K562 (cell line): Measurements from ENCODE around the gene FOXRED2. TPM values are rescaled to one million over a fixed set of nuclear protein-coding genes. Genes with fewer than 3 reads are reported as not detected.

Source experiments
- ATAC-seq: fragments of 200-7000 bp; cut with Tn5 transposase; 3 replicates; pipeline ENCODE4 v1.9.1; 2020; ENCODE audit warnings: moderate library complexity
- BruUV-seq: library from RNA; stranded (reverse); fragments of 400-500 nt; replicated peaks from 2 replicates; lab custom pipeline; 2021; lab: Mats Ljungman, UMichigan
- CTCF ChIA-PET: fragments of 300-600 bp; formaldehyde crosslinking; extraction: SDS; loops from one replicate; lab custom pipeline; 2021; ENCODE audit warnings: low intra/inter-chr PET ratio; lab: Yijun Ruan, JAX
- POLR2A ChIA-PET: fragments of 300-600, 350-650 bp; sonication (Branson Sonifier 250); formaldehyde crosslinking; extraction: SDS; loops from one replicate; lab custom pipeline; 2021; ENCODE audit warnings: antibody characterized with exemption, inconsistent platforms; lab: Yijun Ruan, JAX
- DNase-seq, 4 experiments: peaks; one replicate each; pipeline versions ENCODE4 v3.0.0 to v3.0.0-alpha.2; 2011 to 2018; ENCODE audit warnings: low spot score in 3 of 4, mixed read lengths in 3 of 4; ENCODE audit errors: extremely low read depth in 1 of 4
- FAIRE-seq: peaks from 2 replicates; lab custom pipeline; 2011; peaks lifted over from hg19 to GRCh38; lab: Jason Lieb, UNC
- H2AFZ ChIP-seq: 2 replicates; pipeline ENCODE4 v1.6.0; 2011; ENCODE audit warnings: low read depth, low read length, control low read depth, inconsistent platforms
- H3K27ac ChIP-seq: fragments of 200-600 bp; 3 replicates; pipeline ENCODE4 v1.8.0; 2011; ENCODE audit warnings: low read depth, mild to moderate bottlenecking, control low read depth, inconsistent platforms, low read length, moderate library complexity, mixed read lengths; ENCODE audit errors: extremely low read depth
- H3K27me3 ChIP-seq, 2 experiments: fragments of 300-600 bp in 1 of 2; 2 replicates in 1 of 2; 3 replicates in 1 of 2; pipeline versions ENCODE4 v1.6.0 to v1.8.0; 2011; ENCODE audit warnings: inconsistent platforms in 2 of 2, low read length in 2 of 2, mild to moderate bottlenecking in 1 of 2, mixed read lengths in 1 of 2, moderate library complexity in 1 of 2; ENCODE audit not compliant: control insufficient read depth in 2 of 2, insufficient read depth in 2 of 2
- H3K36me3 ChIP-seq: fragments of 300-600 bp; 3 replicates; pipeline ENCODE4 v1.8.0; 2011; ENCODE audit warnings: mild to moderate bottlenecking, low read length, inconsistent platforms; ENCODE audit not compliant: control insufficient read depth, insufficient read depth
- H3K4me1 ChIP-seq, 2 experiments: fragments of 200-600 bp in 1 of 2; replicated peaks in 1 of 2; 2 replicates in 1 of 2; 3 replicates in 1 of 2; pipeline versions ENCODE4 v1.5.1 to v1.8.0; 2011; ENCODE audit warnings: inconsistent platforms in 2 of 2, low read length in 2 of 2, mild to moderate bottlenecking in 1 of 2, mixed read lengths in 1 of 2, moderate library complexity in 1 of 2; ENCODE audit not compliant: control insufficient read depth in 2 of 2, insufficient read depth in 2 of 2
- H3K4me2 ChIP-seq: 2 replicates; pipeline ENCODE4 v1.6.1; 2011; ENCODE audit warnings: low read length, control low read depth, inconsistent platforms, mixed read lengths; ENCODE audit not compliant: insufficient read depth
- H3K4me3 ChIP-seq: fragments of 200-600 bp; sonication (generic), shearing (Covaris generic); 2 replicates; pipeline ENCODE4 v1.5.1; 2016; ENCODE audit warnings: control low read depth, inconsistent platforms
- H3K79me2 ChIP-seq: fragments of 200-600 bp; 3 replicates; pipeline ENCODE4 v1.8.0; 2011; ENCODE audit warnings: low read length, inconsistent platforms; ENCODE audit not compliant: control insufficient read depth, insufficient read depth
- H3K9ac ChIP-seq, 2 experiments: 2 replicates each; pipeline versions ENCODE4 v1.6.0 to v1.6.1; 2011; ENCODE audit warnings: low read depth in 2 of 2, low read length in 2 of 2, control low read depth in 1 of 2, inconsistent platforms in 1 of 2, mild to moderate bottlenecking in 1 of 2, mixed read lengths in 1 of 2; ENCODE audit not compliant: insufficient read depth in 1 of 2
- H3K9me1 ChIP-seq: one replicate; pipeline ENCODE4 v1.6.0; 2011; ENCODE audit warnings: inconsistent platforms, mild to moderate bottlenecking, low read length, moderate library complexity; ENCODE audit not compliant: control insufficient read depth, insufficient read depth
- H3K9me3 ChIP-seq: replicated peaks from 2 replicates; pipeline ENCODE4 v1.5.1; 2011; ENCODE audit warnings: low read depth, low read length, inconsistent platforms; ENCODE audit not compliant: control insufficient read depth, insufficient read depth
- H4K20me1 ChIP-seq: replicated peaks from 2 replicates; pipeline ENCODE4 v1.6.1; 2011; ENCODE audit warnings: low read length, inconsistent platforms, mixed read lengths; ENCODE audit not compliant: control insufficient read depth, insufficient read depth
- CBX3 ChIP-seq, 2 experiments: IDR thresholded peaks; 1 replicate in 1 of 2; 2 replicates in 1 of 2; pipeline ENCODE4 v1.6.1; 2012; ENCODE audit warnings: inconsistent platforms in 2 of 2, low read length in 2 of 2, borderline replicate concordance in 1 of 2, control low read depth in 1 of 2
- DNMT1 ChIP-seq: fragments of 450-650 bp; IDR thresholded peaks from 2 replicates; pipeline ENCODE4 v1.6.1; 2016; ENCODE audit warnings: antibody characterized with exemption, mild to moderate bottlenecking
- HMG20B ChIP-seq: fragments of 250-450 bp; sonication (Bioruptor Pico); IDR thresholded peaks from 2 replicates; pipeline ENCODE4 v1.5.0; 2021; ENCODE audit warnings: mild to moderate bottlenecking
- PML ChIP-seq: IDR thresholded peaks from 2 replicates; pipeline ENCODE4 v1.6.1; 2012; ENCODE audit warnings: low read length, inconsistent platforms
- RAD21 ChIP-seq, 2 experiments: fragments of 250-450 bp in 1 of 2; fragments of 450-650 bp in 1 of 2; sonication (Bioruptor Pico) in 1 of 2; formaldehyde crosslinking in 1 of 2; IDR thresholded peaks in 1 of 2; conservative IDR thresholded peaks in 1 of 2; 2 replicates each; pipeline versions ENCODE4 v1.4.0 to v1.8.0; 2020 to 2022; ENCODE audit warnings: mild to moderate bottlenecking in 2 of 2, moderate library complexity in 1 of 2
- RBFOX2 ChIP-seq: fragments of 200-400 bp; formaldehyde crosslinking; IDR thresholded peaks from 2 replicates; pipeline ENCODE4 v1.6.1; 2017; ENCODE audit warnings: low read depth, mild to moderate bottlenecking, low read length, moderate library complexity
- RFX1 ChIP-seq: fragments of 450-650 bp; IDR thresholded peaks from 2 replicates; pipeline ENCODE4 v1.6.1; 2016; ENCODE audit warnings: mild to moderate bottlenecking, moderate library complexity
- TSC22D4 ChIP-seq: fragments of 450-650 bp; IDR thresholded peaks from 2 replicates; pipeline ENCODE4 v1.6.1; 2016; ENCODE audit warnings: missing genetic modification characterization, missing biosample characterization, control low read depth
- ZEB2 ChIP-seq: fragments of 450-650 bp; IDR thresholded peaks from 2 replicates; pipeline ENCODE4 v1.6.1; 2016
- ZNF133 ChIP-seq: fragments of 250-450 bp; sonication (Bioruptor Pico); IDR thresholded peaks from 2 replicates; pipeline ENCODE4 v1.4.0; 2020; ENCODE audit warnings: mild to moderate bottlenecking
- WGBS: fragments of 100-300 bp; shearing (Covaris generic); methylation state at CpG from one replicate; pipeline ENCODE4 v1.1.6; 2016; ENCODE audit warnings: low coverage, mixed read lengths; ENCODE audit not compliant: insufficient coverage; ENCODE audit errors: missing lambda C conversion rate; 5-methylcytosine and 5-hydroxymethylcytosine counted together
- in situ Hi-C: fragments of 300-500 bp; cut with MboI; formaldehyde crosslinking; loops from 4 replicates; pipeline ENCODE4 v1.15.0; 2018; ENCODE audit warnings: inconsistent platforms, mixed read lengths
- intact Hi-C: fragments of 100-400 bp; cut with micrococcal nuclease; formaldehyde crosslinking; loops from 2 replicates; pipeline ENCODE4 v1.14.2; 2022
- polyA plus RNA-seq, 8 experiments: library from polyadenylated mRNA; depleted of rRNA in 4 of 8; stranded (reverse) in 5 of 8; unstranded in 3 of 8; fragments of >200 nt; fragmentation: Nextera tagmentation in 2 of 8; fragmentation: Illumina TruSeq in 1 of 8; extraction: Ambion mirVana in 2 of 8; extraction: Trizol in 1 of 8; gene quantifications; 2 replicates each; pipeline versions ENCODE4 v1.2.1 to v1.2.3, GENCODE V29; 2011 to 2014; ENCODE audit warnings: inconsistent platforms in 1 of 8, missing spikeins in 1 of 8
- total RNA-seq, 7 experiments: library from RNA; depleted of rRNA in 6 of 7; stranded (reverse); fragments of >200 nt in 6 of 7; fragmentation: Illumina TruSeq in 2 of 7; extraction: Trizol in 2 of 7; gene quantifications; 2 replicates each; pipeline versions ENCODE4 v1.2.1 to v1.2.3, GENCODE V29; 2011 to 2021; ENCODE audit warnings: low replicate concordance in 1 of 7

The FOXRED2 gene
- total and polyA plus RNA-seq, 9 of the 15 experiments (the other 6 are each of a cell fraction or from before 2014, with no cell fraction given) = 2.8 to 48.4 (median 7.8) TPM

DNA sequence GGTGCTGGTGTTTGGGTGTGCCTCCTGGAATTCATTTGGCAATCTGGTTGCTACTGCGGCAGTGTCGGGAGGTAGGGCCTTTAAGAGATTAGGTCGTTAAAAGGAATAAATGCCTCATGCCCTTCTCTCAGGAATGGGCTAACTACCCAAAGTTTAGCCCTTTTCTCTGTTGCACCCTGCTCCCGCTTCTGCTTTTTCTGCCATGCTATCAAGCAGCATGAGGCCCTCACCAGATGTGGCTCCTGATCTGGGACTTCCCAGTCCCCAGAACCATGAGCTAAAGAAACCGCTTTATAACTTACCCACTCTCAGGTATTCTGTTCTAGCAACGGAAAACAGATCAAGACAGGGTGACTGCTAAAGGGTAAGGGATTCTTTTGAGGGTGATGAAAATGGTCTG lies 15.8 kb upstream of the FOXRED2 start:
- ChIA-PET POLR2A (interaction anchor here (1.1 kb wide), 1 partner anchor 11 kb away, joined by 3 read pairs; no protein-coding TSS in a partner anchor), CTCF (no interaction called here)
- no peak for ATAC-seq
- 97% methylated on average over 6 of the region's 6 CpGs for WGBS
- no peaks in the 10 kb centered on the region for H3K9me3 ChIP-seq
- TF ChIP-seq RBFOX2 (peak; percentile 31; the same call in 1 of the 2 replicates), ZEB2 (no peak)
- no peak overlapping the region for H3K4me3 ChIP-seq
- H3K9me1 ChIP-seq = no peaks in the 10 kb centered on the region
- no peak overlapping the region for H3K27ac ChIP-seq
- peaks cover 25% of the 10 kb centered on the region for H3K79me2 ChIP-seq
- H3K27me3 ChIP-seq = no peaks in the 10 kb centered on the region
- peaks cover 3% of the 10 kb centered on the region; the same call in 1 of the 2 replicates for H4K20me1 ChIP-seq
- H3K9ac ChIP-seq = no peak overlapping the region
- H2AFZ ChIP-seq = no peak overlapping the region
- no peak for FAIRE-seq
- no TSS peak for BruUV-seq
- peaks cover 0 to 4% of the 10 kb centered on the region in 2 experiments; a peak in 1 of 5 replicates for H3K4me1 ChIP-seq
- H3K36me3 ChIP-seq = peaks cover 96% of the 10 kb centered on the region
- in situ Hi-C loops = no loop called here
- intact Hi-C loops = no loop called here
- DNase-seq = no peak
- H3K4me2 ChIP-seq = no peak overlapping the region

DNA sequence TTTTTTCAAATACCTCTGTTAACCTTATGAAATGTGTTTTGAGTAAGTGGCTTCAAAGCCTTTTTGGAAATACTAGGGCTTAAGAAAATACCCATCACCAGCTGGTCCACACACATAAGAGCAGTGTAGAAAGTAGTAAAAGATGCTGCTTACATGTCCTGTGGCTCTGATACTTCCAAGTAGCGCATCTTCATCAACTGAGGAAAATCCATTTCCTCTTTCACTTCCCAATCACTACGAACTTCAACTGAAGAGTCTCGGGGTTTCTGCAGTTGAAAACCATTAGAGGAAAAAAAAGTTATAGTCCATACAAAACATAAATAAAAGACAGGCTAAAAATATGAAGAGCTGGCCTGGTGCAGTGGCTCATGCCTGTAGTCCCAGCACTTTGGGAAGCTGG lies 13.6 kb upstream of the FOXRED2 start:
- H2AFZ ChIP-seq = no peak overlapping the region
- H3K27ac ChIP-seq = no peak overlapping the region
- no peaks in the 10 kb centered on the region for H3K9me3 ChIP-seq
- H3K9me1 ChIP-seq = no peaks in the 10 kb centered on the region
- no peak overlapping the region for H3K4me3 ChIP-seq
- H3K9ac ChIP-seq = no peak overlapping the region
- peaks cover 3% of the 10 kb centered on the region for H3K79me2 ChIP-seq
- H3K4me2 ChIP-seq = no peak overlapping the region
- no peaks in the 10 kb centered on the region; the same call in 1 of the 2 replicates for H4K20me1 ChIP-seq
- no peaks in the 10 kb centered on the region for H3K27me3 ChIP-seq
- WGBS = 98% methylated on average over 3 of the region's 3 CpGs
- no peak for DNase-seq
- FAIRE-seq = no peak
- H3K4me1 ChIP-seq = no peaks in the 10 kb centered on the region
- no peak for ATAC-seq
- in situ Hi-C loops (no loop called here), intact Hi-C loops (no loop called here)
- CTCF ChIA-PET = no interaction called here
- no TSS peak for BruUV-seq
- POLR2A ChIA-PET = interaction anchor here (1.0 to 2.8 kb wide), 3 partner anchors 9 to 13 kb away, joined by 5 to 13 read pairs (median 6); partner anchors contain the start of gene FOXRED2
- peaks cover 99% of the 10 kb centered on the region for H3K36me3 ChIP-seq
- TF ChIP-seq HMG20B (CRISPR knock-in tag) (no peak), TSC22D4 (no peak), PML (no peak), CBX3 (IDR thresholded peaks at IDR 0.05; ENCODE audit: borderline replicate concordance in 1 of 2, low read length in 2 of 2) (no peak), DNMT1 (no peak), RAD21 (CRISPR knock-in tag; conservative IDR thresholded peaks at IDR 0.05 in 1 of 2, IDR thresholded peaks at IDR 0.05 in 1 of 2) (no peak), ZNF133 (no peak), RFX1 (no peak)
